A549 (cell line): ENCODE results near the gene ACTRT2. TPM values are rescaled to one million over a fixed set of nuclear protein-coding genes. Genes with fewer than 3 reads are reported as not detected.

Experiments used
- ATAC-seq, 2 experiments: fragments of 200-7000 bp in 1 of 2; fragments of >200 bp in 1 of 2; cut with Nextera tagmentation in 1 of 2; cut with Tn5 transposase in 1 of 2; 3 replicates each; pipeline versions ENCODE4 v1.8.0 to v1.9.1; 2018 to 2020; ENCODE audit warnings: mild to moderate bottlenecking in 1 of 2, moderate library complexity in 1 of 2
- CTCF ChIA-PET: fragments of 300-600 bp; sonication (Branson Sonifier 250); formaldehyde crosslinking; extraction: SDS; loops from one replicate; lab custom pipeline; 2021; ENCODE audit warnings: antibody characterized with exemption, inconsistent platforms; lab: Yijun Ruan, JAX
- POLR2A ChIA-PET: fragments of 350-600 bp; formaldehyde crosslinking; extraction: SDS; loops from one replicate; lab custom pipeline; 2021; ENCODE audit warnings: antibody characterized with exemption, inconsistent platforms; lab: Yijun Ruan, JAX
- DNase-seq, 2 experiments: peaks; one replicate each; pipeline versions ENCODE4 v3.0.0 to v3.0.0-alpha.2; 2011 to 2016; ENCODE audit warnings: low read depth in 1 of 2, low spot score in 1 of 2
- FAIRE-seq: peaks from 2 replicates; lab custom pipeline; 2011; peaks lifted over from hg19 to GRCh38; lab: Jason Lieb, UNC
- H3K27ac ChIP-seq, 2 experiments: fragments of >200 bp; sonication (Bioruptor Twin); formaldehyde crosslinking; 3 replicates each; pipeline ENCODE4 v1.5.1; 2016 to 2017
- H3K4me1 ChIP-seq: fragments of >200 bp; sonication (Bioruptor Twin); formaldehyde crosslinking; 3 replicates; pipeline ENCODE4 v1.6.1; 2016
- H3K4me2 ChIP-seq: fragments of >200 bp; sonication (Bioruptor Twin); formaldehyde crosslinking; 3 replicates; pipeline ENCODE4 v1.6.1; 2016
- H3K4me3 ChIP-seq: fragments of >200 bp; sonication (Bioruptor Twin); formaldehyde crosslinking; 3 replicates; pipeline ENCODE4 v1.5.1; 2016
- H3K9me3 ChIP-seq: fragments of >200 bp; sonication (Bioruptor Twin); formaldehyde crosslinking; 3 replicates; pipeline ENCODE4 v1.6.1; 2016
- CBX2 ChIP-seq: fragments of 200-600 bp; sonication (generic); IDR thresholded peaks from 2 replicates; pipeline ENCODE4 v1.6.1; 2016; ENCODE audit warnings: low read depth, mild to moderate bottlenecking, borderline replicate concordance
- CHD2 ChIP-seq: fragments of 150-350 bp; IDR thresholded peaks from 2 replicates; pipeline ENCODE4 v1.6.1; 2014; ENCODE audit warnings: low read length; ENCODE audit not compliant: partially characterized antibody
- ELK1 ChIP-seq: fragments of 150-350 bp; IDR thresholded peaks from 2 replicates; pipeline ENCODE4 v1.6.1; 2014; ENCODE audit warnings: low read depth, mild to moderate bottlenecking, low read length
- EP300 ChIP-seq, 2 experiments: fragments of >200 bp; sonication (Bioruptor Twin); formaldehyde crosslinking; IDR thresholded peaks; 2 replicates in 1 of 2; 3 replicates in 1 of 2; pipeline ENCODE4 v1.6.1; 2016 to 2017
- ESRRA ChIP-seq: fragments of 150-350 bp; IDR thresholded peaks from 2 replicates; pipeline ENCODE4 v1.6.1; 2014; ENCODE audit warnings: mild to moderate bottlenecking, low read length, borderline replicate concordance
- GATA3 ChIP-seq: IDR thresholded peaks from 2 replicates; pipeline ENCODE4 v1.6.1; 2012; ENCODE audit warnings: borderline replicate concordance
- HDAC2 ChIP-seq: fragments of 200-600 bp; sonication (generic); IDR thresholded peaks from 2 replicates; pipeline ENCODE4 v1.6.1; 2016
- HES2 ChIP-seq: fragments of >200 bp; sonication (Bioruptor Twin); formaldehyde crosslinking; IDR thresholded peaks from 2 replicates; pipeline ENCODE4 v1.6.1; 2016
- HEYL ChIP-seq: fragments of 250-450 bp; sonication (Bioruptor Pico); IDR thresholded peaks from 2 replicates; pipeline ENCODE4 v1.8.0; 2021; ENCODE audit warnings: mild to moderate bottlenecking, moderate library complexity
- HMGXB4 ChIP-seq: fragments of 250-450 bp; sonication (Bioruptor Pico); IDR thresholded peaks from 2 replicates; pipeline ENCODE4 v1.5.0; 2021; ENCODE audit warnings: mild to moderate bottlenecking, moderate library complexity, borderline replicate concordance
- JUNB ChIP-seq: fragments of >200 bp; sonication (Bioruptor Twin); formaldehyde crosslinking; IDR thresholded peaks from 2 replicates; pipeline ENCODE4 v1.6.1; 2016
- KDM5A ChIP-seq: fragments of 200-600 bp; sonication (generic); IDR thresholded peaks from 2 replicates; pipeline ENCODE4 v1.6.1; 2016; ENCODE audit warnings: antibody characterized with exemption, mild to moderate bottlenecking
- MAFK ChIP-seq: fragments of 450-650 bp; IDR thresholded peaks from 2 replicates; pipeline ENCODE4 v1.6.1; 2014; ENCODE audit not compliant: partially characterized antibody
- NPAS2 ChIP-seq: fragments of 250-450 bp; sonication (Bioruptor Pico); IDR thresholded peaks from 2 replicates; pipeline ENCODE4 v1.8.0; 2022; ENCODE audit warnings: mild to moderate bottlenecking, moderate library complexity, borderline replicate concordance
- PBX3 ChIP-seq: IDR thresholded peaks from 2 replicates; pipeline ENCODE4 v1.6.1; 2012
- POLR2AphosphoS2 ChIP-seq: conservative IDR thresholded peaks from 2 replicates; pipeline ENCODE4 v1.6.1; 2012; ENCODE audit warnings: low read length, improper control_type of control experiment, inconsistent platforms
- RARB ChIP-seq: fragments of 250-450 bp; sonication (Bioruptor Pico); IDR thresholded peaks from 2 replicates; pipeline ENCODE4 v1.8.0; 2021; ENCODE audit warnings: mild to moderate bottlenecking, moderate library complexity
- RFX5 ChIP-seq: fragments of 450-650 bp; IDR thresholded peaks from 2 replicates; pipeline ENCODE4 v1.7.1; 2014; ENCODE audit warnings: antibody characterized with exemption, mild to moderate bottlenecking, moderate library complexity
- TP53 ChIP-seq: fragments of 250-450 bp; sonication (Bioruptor Pico); IDR thresholded peaks from 2 replicates; pipeline ENCODE4 v1.5.0; 2021; ENCODE audit warnings: mild to moderate bottlenecking, moderate library complexity
- USF2 ChIP-seq: fragments of 450-650 bp; IDR thresholded peaks from 2 replicates; pipeline ENCODE4 v1.6.1; 2014; ENCODE audit warnings: antibody characterized with exemption
- ZC3H11A ChIP-seq: fragments of 450-650 bp; IDR thresholded peaks from 2 replicates; pipeline ENCODE4 v1.6.1; 2014; ENCODE audit warnings: antibody characterized with exemption, mild to moderate bottlenecking
- WGBS: methylation state at CpG from one replicate; pipeline ENCODE4 v1.1.6; 2017; ENCODE audit errors: missing lambda C conversion rate; 5-methylcytosine and 5-hydroxymethylcytosine counted together
- polyA plus RNA-seq, 4 experiments: library from polyadenylated mRNA; depleted of rRNA in 3 of 4; stranded (reverse); fragments of >200 nt; fragmentation: RNase III in 1 of 4; extraction: RNeasy Plus Mini Kit Qiagen cat#74134 plus additional on column Dnase treatment in 1 of 4; gene quantifications; 2 replicates in 3 of 4; 3 replicates in 1 of 4; pipeline ENCODE4 v1.2.3, GENCODE V29; 2011 to 2017

ACTRT2 gene
- polyA plus RNA-seq, 2 of the 4 experiments (the other 2 are of a cell fraction) = not detected

GRCh38 chr1:2985067-2985561, 36.2 kb upstream of the ACTRT2 start:
- no peak for FAIRE-seq
- WGBS = 10% methylated on average over 11 of the region's 17 CpGs
- no peak for ATAC-seq
- ChIA-PET POLR2A (no interaction called here), CTCF (no interaction called here)
- Histone ChIP-seq H3K9me3 (no peaks in the 10 kb centered on the region), H3K4me2 (no peak overlapping the region), H3K4me3 (no peak overlapping the region), H3K4me1 (no peaks in the 10 kb centered on the region), H3K27ac (no peak overlapping the region)
- TF ChIP-seq GATA3 = no peak
- TF ChIP-seq ELK1 = no peak
- no peak for TF ChIP-seq ESRRA
- no peak for TF ChIP-seq HEYL (CRISPR knock-in tag)
- TF ChIP-seq HMGXB4 (CRISPR knock-in tag) = no peak
- no peak for TF ChIP-seq CBX2
- TF ChIP-seq RFX5 = no peak
- no peak for TF ChIP-seq KDM5A
- no peak for TF ChIP-seq CHD2
- no peak for TF ChIP-seq ZC3H11A
- no peak for TF ChIP-seq TP53
- TF ChIP-seq JUNB = no peak
- TF ChIP-seq RARB (CRISPR knock-in tag) = no peak
- DNase-seq = no peak

GRCh38 chr1:2985694-2986548, 35.3 kb upstream of the ACTRT2 start:
- no peaks in the 10 kb centered on the region for H3K4me1 ChIP-seq
- ATAC-seq = no peak
- FAIRE-seq = no peak
- no peak for DNase-seq
- H3K4me3 ChIP-seq = no peak overlapping the region
- no peak for TF ChIP-seq EP300 (IDR thresholded peaks at IDR 0.05)
- TF ChIP-seq MAFK = no peak
- no peak for TF ChIP-seq GATA3
- TF ChIP-seq PBX3 = no peak
- TF ChIP-seq NPAS2 (CRISPR knock-in tag) = no peak
- TF ChIP-seq USF2 = no peak
- no peak for TF ChIP-seq HDAC2
- TF ChIP-seq HES2 = no peak
- TF ChIP-seq JUNB = no peak
- no peak for TF ChIP-seq POLR2AphosphoS2
- no peaks in the 10 kb centered on the region for H3K9me3 ChIP-seq
- CTCF ChIA-PET = no interaction called here
- WGBS = 38% methylated on average over 5 of the region's 5 CpGs
- POLR2A ChIA-PET = no interaction called here
- H3K4me2 ChIP-seq = no peak overlapping the region
- no peak overlapping the region for H3K27ac ChIP-seq
